ENCODE measurements around the gene LRRC56. TPM values are rescaled to one million over a fixed set of nuclear protein-coding genes. Genes with fewer than 3 reads are reported as not detected.

The LRRC56 gene
- total and polyA plus RNA-seq, 2 of the 13 experiments (the other 11 are each of a cell fraction or from before 2014, with no cell fraction given) = 0.11 to 0.29 TPM

DNA sequence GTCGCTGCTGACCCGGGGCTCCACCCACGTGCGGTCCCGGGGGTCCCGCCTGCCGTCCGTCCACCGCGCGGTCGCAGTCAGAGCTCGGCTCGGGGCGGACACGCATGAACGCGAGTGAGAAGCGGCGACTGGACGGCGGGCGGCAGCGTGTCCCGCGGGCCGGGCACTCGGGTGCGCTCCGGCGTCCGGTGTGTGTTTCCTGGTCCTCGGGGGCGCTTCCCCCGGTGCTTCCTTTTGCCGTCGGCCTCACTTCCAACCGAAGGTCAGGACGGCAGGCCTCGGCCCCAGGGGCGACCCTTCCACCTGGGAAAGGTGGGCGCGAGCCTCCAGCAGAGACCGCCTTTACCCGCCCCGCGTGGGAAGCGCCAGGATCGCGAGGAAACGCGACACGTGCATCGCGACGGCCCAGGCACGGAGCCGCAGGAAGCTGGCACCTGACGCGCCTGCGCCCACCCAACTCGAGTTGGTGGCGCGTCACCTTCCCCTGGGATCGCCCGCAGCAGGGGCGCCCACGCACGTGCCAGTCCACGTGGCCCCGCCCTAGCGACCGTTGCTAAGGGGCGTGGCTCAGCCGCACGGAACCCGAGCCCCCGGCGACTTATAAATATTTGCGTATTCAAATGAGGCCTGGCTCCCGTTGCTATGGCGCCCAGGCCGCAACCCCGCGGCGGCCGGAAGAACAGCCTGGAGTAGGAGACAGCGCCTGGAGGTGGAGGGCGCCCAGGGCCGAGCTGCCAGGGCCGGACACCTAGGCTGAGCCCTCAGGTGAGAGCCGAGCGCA is at the start of gene LRRC56 (continued):
- TF ChIP-seq RBM22 (optimal IDR thresholded peaks at IDR 0.05; ENCODE audit: low read length) (peak; percentile 99), ZFX (CRISPR knock-in tag; IDR thresholded peaks at IDR 0.05; ENCODE audit: low read depth) (peak; percentile 37; the same call in 1 of the 2 replicates), ZNF776 (CRISPR knock-in tag; IDR thresholded peaks at IDR 0.05) (no peak), NR2C2 (CRISPR knock-in tag; IDR thresholded peaks at IDR 0.05; ENCODE audit: borderline replicate concordance) (no peak), ZBTB7B (CRISPR knock-in tag; IDR thresholded peaks at IDR 0.05) (0 out of 2 replicates have a peak, but pooled peaks have one; percentile 30), ZNF572 (CRISPR knock-in tag; IDR thresholded peaks at IDR 0.05) (0 out of 2 replicates have a peak, but pooled peaks have one; percentile 65), MTA1 (CRISPR knock-in tag; IDR thresholded peaks at IDR 0.05; ENCODE audit: borderline replicate concordance) (0 out of 2 replicates have a peak, but pooled peaks have one; percentile 48), RFXANK (CRISPR knock-in tag; IDR thresholded peaks at IDR 0.05) (no peak), SAP130 (CRISPR knock-in tag; IDR thresholded peaks at IDR 0.05; ENCODE audit: low read depth) (peak; percentile 85), FOXO1 (CRISPR knock-in tag; IDR thresholded peaks at IDR 0.05) (0 out of 2 replicates have a peak, but pooled peaks have one; percentile 13), GMEB2 (CRISPR knock-in tag; IDR thresholded peaks at IDR 0.05; ENCODE audit: low read depth) (no peak), POGK (CRISPR knock-in tag; conservative IDR thresholded peaks at IDR 0.05) (no peak), YEATS4 (CRISPR knock-in tag; IDR thresholded peaks at IDR 0.05; ENCODE audit: borderline replicate concordance) (no peak), RARA (CRISPR knock-in tag; IDR thresholded peaks at IDR 0.05) (0 out of 2 replicates have a peak, but pooled peaks have one; percentile 18), SIN3A (IDR thresholded peaks at IDR 0.05; ENCODE audit: borderline replicate concordance, low read depth, low read length) (peak; percentile 63; the same call in 1 of the 2 replicates), RFX5 (IDR thresholded peaks at IDR 0.05; ENCODE audit: low read depth, low read length) (no peak)
- TF ChIP-seq, protein P1, sequence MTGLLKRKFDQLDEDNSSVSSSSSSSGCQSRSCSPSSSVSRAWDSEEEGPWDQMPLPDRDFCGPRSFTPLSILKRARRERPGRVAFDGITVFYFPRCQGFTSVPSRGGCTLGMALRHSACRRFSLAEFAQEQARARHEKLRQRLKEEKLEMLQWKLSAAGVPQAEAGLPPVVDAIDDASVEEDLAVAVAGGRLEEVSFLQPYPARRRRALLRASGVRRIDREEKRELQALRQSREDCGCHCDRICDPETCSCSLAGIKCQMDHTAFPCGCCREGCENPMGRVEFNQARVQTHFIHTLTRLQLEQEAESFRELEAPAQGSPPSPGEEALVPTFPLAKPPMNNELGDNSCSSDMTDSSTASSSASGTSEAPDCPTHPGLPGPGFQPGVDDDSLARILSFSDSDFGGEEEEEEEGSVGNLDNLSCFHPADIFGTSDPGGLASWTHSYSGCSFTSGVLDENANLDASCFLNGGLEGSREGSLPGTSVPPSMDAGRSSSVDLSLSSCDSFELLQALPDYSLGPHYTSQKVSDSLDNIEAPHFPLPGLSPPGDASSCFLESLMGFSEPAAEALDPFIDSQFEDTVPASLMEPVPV (CRISPR knock-in tag; IDR thresholded peaks at IDR 0.05) = peak; percentile 68; the same call in 1 of the 2 replicates
- TF ChIP-seq, protein P2, sequence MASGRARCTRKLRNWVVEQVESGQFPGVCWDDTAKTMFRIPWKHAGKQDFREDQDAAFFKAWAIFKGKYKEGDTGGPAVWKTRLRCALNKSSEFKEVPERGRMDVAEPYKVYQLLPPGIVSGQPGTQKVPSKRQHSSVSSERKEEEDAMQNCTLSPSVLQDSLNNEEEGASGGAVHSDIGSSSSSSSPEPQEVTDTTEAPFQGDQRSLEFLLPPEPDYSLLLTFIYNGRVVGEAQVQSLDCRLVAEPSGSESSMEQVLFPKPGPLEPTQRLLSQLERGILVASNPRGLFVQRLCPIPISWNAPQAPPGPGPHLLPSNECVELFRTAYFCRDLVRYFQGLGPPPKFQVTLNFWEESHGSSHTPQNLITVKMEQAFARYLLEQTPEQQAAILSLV (CRISPR knock-in tag; IDR thresholded peaks at IDR 0.05; ENCODE audit: borderline replicate concordance) = peak; percentile 40; the same call in 1 of the 2 replicates
- TF ChIP-seq, protein P3, sequence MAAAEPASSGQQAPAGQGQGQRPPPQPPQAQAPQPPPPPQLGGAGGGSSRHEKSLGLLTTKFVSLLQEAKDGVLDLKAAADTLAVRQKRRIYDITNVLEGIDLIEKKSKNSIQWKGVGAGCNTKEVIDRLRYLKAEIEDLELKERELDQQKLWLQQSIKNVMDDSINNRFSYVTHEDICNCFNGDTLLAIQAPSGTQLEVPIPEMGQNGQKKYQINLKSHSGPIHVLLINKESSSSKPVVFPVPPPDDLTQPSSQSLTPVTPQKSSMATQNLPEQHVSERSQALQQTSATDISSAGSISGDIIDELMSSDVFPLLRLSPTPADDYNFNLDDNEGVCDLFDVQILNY (CRISPR knock-in tag; conservative IDR thresholded peaks at IDR 0.05) = 0 out of 2 replicates have a peak, but pooled peaks have one; percentile 41
